HEK293 (cell line): Measurements from ENCODE around the gene MYH7B.

ENCODE experiments used
- BCL11A ChIP-seq: fragments of 450-650 bp; formaldehyde crosslinking; IDR thresholded peaks from 2 replicates; pipeline ENCODE4 v1.5.1; 2016; ENCODE audit warnings: low read depth, missing biosample characterization, missing genetic modification characterization
- BCL6B ChIP-seq: fragments of 450-650 bp; formaldehyde crosslinking; IDR thresholded peaks from 2 replicates; pipeline ENCODE4 v1.5.1; 2017; ENCODE audit warnings: missing biosample characterization, missing genetic modification characterization
- GFI1B ChIP-seq: fragments of 450-650 bp; formaldehyde crosslinking; IDR thresholded peaks from 2 replicates; pipeline ENCODE4 v1.5.1; 2016; ENCODE audit warnings: missing biosample characterization, missing genetic modification characterization
- MYNN ChIP-seq: fragments of 450-650 bp; formaldehyde crosslinking; IDR thresholded peaks from 2 replicates; pipeline ENCODE4 v1.5.1; 2016; ENCODE audit warnings: missing biosample characterization, missing genetic modification characterization, borderline replicate concordance
- PBX3 ChIP-seq: sonication (generic); formaldehyde crosslinking; IDR thresholded peaks from 2 replicates; pipeline ENCODE4 v1.8.1; 2022; ENCODE audit warnings: mild to moderate bottlenecking, moderate library complexity, missing genetic modification reagents
- PRDM1 ChIP-seq: fragments of 450-650 bp; formaldehyde crosslinking; IDR thresholded peaks from 2 replicates; pipeline ENCODE4; 2016; ENCODE audit warnings: missing biosample characterization, missing genetic modification characterization
- REPIN1 ChIP-seq: fragments of 450-650 bp; formaldehyde crosslinking; IDR thresholded peaks from 2 replicates; pipeline ENCODE4 v1.5.1; 2017; ENCODE audit warnings: missing biosample characterization, missing genetic modification characterization, low read depth
- SP7 ChIP-seq: fragments of 450-650 bp; formaldehyde crosslinking; IDR thresholded peaks from 2 replicates; pipeline ENCODE4 v1.5.1; 2016; ENCODE audit warnings: missing biosample characterization, missing genetic modification characterization
- ZBTB11 ChIP-seq: fragments of 450-650 bp; formaldehyde crosslinking; conservative IDR thresholded peaks from 2 replicates; pipeline ENCODE4 v1.5.1; 2016; ENCODE audit warnings: low read depth, missing biosample characterization, missing genetic modification characterization
- ZBTB44 ChIP-seq: fragments of 450-650 bp; IDR thresholded peaks from 2 replicates; pipeline ENCODE4 v1.5.1; 2018; ENCODE audit warnings: missing biosample characterization, mild to moderate bottlenecking, missing genetic modification characterization
- ZNF10 ChIP-seq: fragments of 450-650 bp; formaldehyde crosslinking; IDR thresholded peaks from 2 replicates; pipeline ENCODE4 v1.5.1; 2017; ENCODE audit warnings: missing biosample characterization, missing genetic modification characterization
- ZNF169 ChIP-seq: fragments of 450-650 bp; formaldehyde crosslinking; IDR thresholded peaks from 2 replicates; pipeline ENCODE4 v1.5.1; 2016; ENCODE audit warnings: missing biosample characterization, missing genetic modification characterization
- ZNF26 ChIP-seq: fragments of 450-650 bp; formaldehyde crosslinking; IDR thresholded peaks from 2 replicates; pipeline ENCODE4 v1.5.1; 2016; ENCODE audit warnings: missing biosample characterization, missing genetic modification characterization
- ZNF449 ChIP-seq: fragments of 450-650 bp; formaldehyde crosslinking; IDR thresholded peaks from 2 replicates; pipeline ENCODE4 v1.5.1; 2017; ENCODE audit warnings: missing biosample characterization, mild to moderate bottlenecking, missing genetic modification characterization, moderate library complexity
- ZNF488 ChIP-seq: fragments of 450-650 bp; formaldehyde crosslinking; IDR thresholded peaks from 2 replicates; pipeline ENCODE4 v1.5.1; 2016; ENCODE audit warnings: missing biosample characterization, missing genetic modification characterization
- ZNF510 ChIP-seq: fragments of 450-650 bp; formaldehyde crosslinking; IDR thresholded peaks from 2 replicates; pipeline ENCODE4 v1.5.1; 2018; ENCODE audit warnings: mild to moderate bottlenecking, missing genetic modification characterization, missing biosample characterization; ENCODE audit not compliant: insufficient replicate concordance
- ZNF560 ChIP-seq: fragments of 450-650 bp; formaldehyde crosslinking; IDR thresholded peaks from 2 replicates; pipeline ENCODE4 v1.5.1; 2017; ENCODE audit warnings: missing biosample characterization, missing genetic modification characterization, borderline replicate concordance
- ZNF571 ChIP-seq: fragments of 450-650 bp; formaldehyde crosslinking; IDR thresholded peaks from 2 replicates; pipeline ENCODE4 v1.5.0; 2017; ENCODE audit warnings: missing biosample characterization, missing genetic modification characterization
- ZNF624 ChIP-seq: fragments of 450-650 bp; formaldehyde crosslinking; IDR thresholded peaks from 2 replicates; pipeline ENCODE4 v1.5.1; 2017; ENCODE audit warnings: missing biosample characterization, missing genetic modification characterization
- ZNF660 ChIP-seq: fragments of 450-650 bp; IDR thresholded peaks from 2 replicates; pipeline ENCODE4 v1.5.1; 2018; ENCODE audit warnings: missing biosample characterization, mild to moderate bottlenecking, missing genetic modification characterization
- ZNF707 ChIP-seq: fragments of 450-650 bp; formaldehyde crosslinking; IDR thresholded peaks from 2 replicates; pipeline ENCODE4 v1.5.1; 2016; ENCODE audit warnings: missing biosample characterization, missing genetic modification characterization
- ZNF747 ChIP-seq: fragments of 450-650 bp; formaldehyde crosslinking; IDR thresholded peaks from 2 replicates; pipeline ENCODE4 v1.5.1; 2016; ENCODE audit warnings: missing biosample characterization, missing genetic modification characterization
- ZNF76 ChIP-seq: fragments of 450-650 bp; formaldehyde crosslinking; IDR thresholded peaks from 2 replicates; pipeline ENCODE4; 2016; ENCODE audit warnings: low read depth, missing biosample characterization, missing genetic modification characterization, borderline replicate concordance
- ZSCAN18 ChIP-seq: fragments of 450-650 bp; formaldehyde crosslinking; IDR thresholded peaks from 2 replicates; pipeline ENCODE4 v1.5.1; 2016; ENCODE audit warnings: missing biosample characterization, missing genetic modification characterization

MYH7B gene

GRCh38 chr20:34955231-34956040, at the start of gene MYH7B, which contains the start of gene GSS (continued):
- TF ChIP-seq BCL6B (no peak), ZNF660 (tag by site-specific recombination) (peak; percentile 55; the same call in 1 of the 2 replicates), ZNF488 (tag by site-specific recombination) (no peak), BCL11A (tag by site-specific recombination) (0 out of 2 replicates have a peak, but pooled peaks have one; percentile 28), ZBTB11 (tag by site-specific recombination) (no peak; the same call in none of the 2 replicates), ZSCAN18 (tag by site-specific recombination) (no peak), ZNF169 (tag by site-specific recombination) (no peak), ZNF560 (tag by site-specific recombination) (no peak), ZBTB44 (tag by site-specific recombination) (no peak), SP7 (tag by site-specific recombination) (peak; percentile 90), ZNF449 (tag by site-specific recombination) (peak; percentile 75), GFI1B (tag by site-specific recombination) (peak; percentile 52; the same call in 1 of the 2 replicates), PBX3 (no peak), REPIN1 (tag by site-specific recombination) (0 out of 2 replicates have a peak, but pooled peaks have one; percentile 67), ZNF76 (tag by site-specific recombination) (peak; percentile 74; the same call in 1 of the 2 replicates), MYNN (tag by site-specific recombination) (no peak), ZNF624 (tag by site-specific recombination) (no peak), ZNF10 (tag by site-specific recombination) (no peak), ZNF26 (tag by site-specific recombination) (no peak), PRDM1 (tag by site-specific recombination) (0 out of 2 replicates have a peak, but pooled peaks have one; percentile 2), ZNF510 (tag by site-specific recombination) (no peak), ZNF707 (tag by site-specific recombination) (no peak), ZNF747 (tag by site-specific recombination) (no peak), ZNF571 (tag by site-specific recombination) (no peak)
